GM11168 (cell line): Measurements from ENCODE around the gene TAS1R3.

Experiments used
- in situ Hi-C: fragments of 300-500 bp; cut with MboI; formaldehyde crosslinking; loops from one replicate; pipeline ENCODE4 v1.12.0; 2022; ENCODE audit warnings: low sequenced_read_pairs; ENCODE audit not compliant: unreplicated experiment

The TAS1R3 gene

DNA sequence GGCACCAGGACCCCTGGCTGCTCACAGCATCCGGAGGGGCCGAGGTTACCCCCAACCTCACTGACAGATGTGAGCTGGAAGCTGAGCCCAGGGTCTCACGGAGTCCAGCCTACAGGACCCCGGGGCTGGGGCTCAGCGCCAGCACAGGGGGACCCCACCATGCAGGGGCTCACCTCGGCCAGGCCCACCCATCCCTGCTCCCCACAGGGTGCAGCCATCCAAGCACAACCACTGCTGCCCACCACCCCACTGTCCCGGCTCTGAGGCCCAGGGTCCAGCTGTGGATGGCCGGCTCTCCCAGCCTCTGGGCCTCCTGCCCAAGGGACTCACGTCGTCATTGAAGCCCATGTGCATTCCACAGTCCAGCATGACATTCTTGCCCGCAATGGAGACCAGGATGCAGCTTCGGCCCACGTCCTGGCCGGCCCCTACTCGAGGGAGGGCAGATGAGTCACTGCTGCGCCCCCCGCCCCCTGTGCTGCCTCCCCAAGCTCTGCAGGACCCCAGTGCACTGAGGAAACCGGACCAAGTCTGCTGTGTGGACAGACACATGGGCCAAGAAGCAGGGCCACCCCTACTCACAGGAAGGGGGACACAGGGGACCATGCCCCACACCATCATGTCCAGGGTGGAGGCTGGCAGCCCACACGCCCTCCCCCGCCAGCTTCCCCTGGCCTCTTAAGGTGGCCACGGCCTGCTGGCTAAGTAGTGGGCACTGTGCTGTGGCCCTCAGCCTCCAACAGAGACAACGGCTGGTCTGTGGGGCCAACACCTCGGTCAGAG lies 10.2 kb upstream of the TAS1R3 start:
- in situ Hi-C loops, result no loop called here

DNA sequence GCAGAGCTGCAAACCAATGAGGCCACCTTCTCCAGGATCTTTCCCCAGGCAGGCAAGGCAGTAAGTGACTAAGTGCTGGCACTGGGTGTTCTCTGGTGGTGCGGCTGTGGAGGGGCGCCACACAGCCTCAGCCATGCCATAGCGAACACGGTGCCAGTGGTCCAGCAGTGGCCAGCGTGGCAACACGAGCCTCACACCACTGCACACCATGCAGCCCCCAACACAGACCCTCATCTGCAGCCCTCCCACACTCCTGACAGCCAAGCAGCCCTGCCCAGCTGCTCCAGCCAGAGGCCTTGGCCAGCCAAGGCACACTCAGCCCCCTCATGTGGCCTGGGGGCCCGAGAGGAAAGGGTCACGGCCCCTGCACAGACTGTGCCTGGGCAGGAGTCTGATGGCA lies 9.6 kb upstream of the TAS1R3 start:
- in situ Hi-C loops, result no loop called here

DNA sequence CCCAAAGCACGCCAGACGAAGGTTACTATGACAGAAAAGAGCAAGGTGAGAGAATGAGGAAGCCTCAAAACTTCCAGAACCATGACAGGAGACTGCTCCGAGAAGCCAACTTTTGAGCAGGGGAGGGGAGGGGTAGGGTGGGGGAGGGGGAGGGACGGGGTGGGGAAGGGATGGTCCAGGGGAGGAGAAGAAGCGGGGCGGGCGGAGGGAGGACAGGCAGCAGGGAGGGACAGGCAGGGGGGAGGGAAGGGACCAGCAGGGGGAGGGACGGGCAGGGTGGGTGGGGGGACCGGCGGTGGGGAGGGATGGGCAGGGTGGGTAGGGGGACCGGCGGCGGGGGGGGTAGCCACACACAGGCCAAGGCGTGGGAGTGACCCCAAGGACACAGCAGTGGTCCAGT lies 8.7 kb upstream of the TAS1R3 start:
- in situ Hi-C loops, result no loop called here

DNA sequence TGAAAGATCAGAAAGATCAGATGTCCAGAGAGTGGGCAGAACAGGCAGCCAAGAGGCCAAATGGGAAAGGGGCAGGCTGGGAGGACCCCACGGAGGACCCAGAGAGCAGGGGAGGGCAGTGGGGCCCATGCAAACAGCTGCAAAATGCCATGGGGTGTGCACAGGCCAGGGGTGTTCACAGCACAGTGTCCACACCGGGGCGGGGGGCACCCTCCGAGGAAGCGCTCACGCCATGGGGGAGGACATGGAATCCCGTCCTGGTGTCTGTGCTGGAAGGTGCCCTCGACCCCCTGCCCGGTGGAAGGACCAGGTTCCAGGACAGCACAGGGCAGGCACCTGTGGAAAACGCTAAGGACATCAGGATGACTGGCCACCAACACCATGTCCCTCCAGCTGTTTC lies 8.1 kb upstream of the TAS1R3 start:
- in situ Hi-C loops, result no loop called here

DNA sequence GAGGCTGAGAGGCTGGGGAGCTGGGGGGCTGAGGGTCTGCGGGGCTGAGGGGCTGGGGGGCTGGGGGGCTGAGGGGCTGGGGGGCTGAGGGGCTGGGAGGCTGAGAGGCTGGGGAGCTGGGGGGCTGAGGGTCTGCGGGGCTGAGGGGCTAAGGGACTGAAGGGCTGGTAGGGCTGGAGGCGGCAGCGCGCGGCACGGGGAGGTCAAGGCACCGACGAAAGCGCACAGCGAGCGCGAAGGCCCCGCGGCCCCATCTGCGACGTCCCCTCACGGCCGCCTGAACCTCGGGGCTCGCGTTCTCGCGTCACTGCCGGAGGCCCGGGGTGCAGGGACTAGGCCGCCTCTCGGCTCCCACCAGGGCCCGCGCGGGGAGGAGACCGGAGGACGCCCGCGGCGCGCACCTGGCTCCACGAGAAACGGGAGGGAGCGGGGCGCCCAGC lies 7.0 kb upstream of the TAS1R3 start:
- in situ Hi-C loops, result no loop called here

DNA sequence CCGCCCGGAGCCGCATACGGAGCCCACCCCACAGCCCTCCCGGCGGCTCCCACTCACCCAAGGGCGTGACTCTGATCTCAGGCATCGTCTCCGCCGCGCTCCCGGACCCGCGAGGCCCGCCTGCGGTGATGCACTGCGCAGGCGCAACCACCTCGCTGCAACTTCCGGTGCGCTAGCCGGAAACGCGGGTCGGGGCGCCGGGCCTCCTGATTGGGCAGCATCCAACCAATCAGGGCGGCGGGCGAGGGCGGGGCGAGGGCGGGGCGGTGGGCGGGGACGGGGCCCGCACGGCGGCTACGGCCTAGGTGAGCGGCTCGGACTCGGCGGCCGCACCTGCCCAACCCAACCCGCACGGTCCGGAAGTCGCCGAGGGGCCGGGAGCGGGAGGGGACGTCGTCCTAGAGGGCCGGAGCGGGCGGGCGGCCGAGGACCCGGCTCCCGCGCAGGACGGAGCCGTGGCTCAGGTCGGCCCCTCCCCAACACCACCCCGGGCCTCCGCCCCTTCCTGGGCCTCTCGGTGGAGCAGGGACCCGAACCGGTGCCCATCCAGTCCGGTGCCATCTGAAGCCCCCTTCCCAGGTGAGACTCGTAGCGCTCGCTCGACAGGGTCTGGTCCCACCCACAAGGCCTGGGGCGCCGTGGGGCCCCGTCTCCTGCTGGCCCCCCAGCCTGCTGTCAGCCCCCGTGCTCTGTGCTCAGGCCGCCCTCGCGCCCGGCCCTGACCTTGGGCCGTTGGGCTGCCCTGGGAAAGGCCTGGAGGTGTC lies 6.4 kb upstream of the TAS1R3 start, which contains the start of the genes CPTP and INTS11:
CPTP (plus strand) TSS at position 279 of the 764 bp plus-strand sequence. CDS start 2,109 bp downstream, outside the sequence.
INTS11 (minus strand) TSS at position 137 of the 764 bp plus-strand sequence; CDS start at position 85, 52 bp downstream.
- in situ Hi-C loops, result no loop called here

DNA sequence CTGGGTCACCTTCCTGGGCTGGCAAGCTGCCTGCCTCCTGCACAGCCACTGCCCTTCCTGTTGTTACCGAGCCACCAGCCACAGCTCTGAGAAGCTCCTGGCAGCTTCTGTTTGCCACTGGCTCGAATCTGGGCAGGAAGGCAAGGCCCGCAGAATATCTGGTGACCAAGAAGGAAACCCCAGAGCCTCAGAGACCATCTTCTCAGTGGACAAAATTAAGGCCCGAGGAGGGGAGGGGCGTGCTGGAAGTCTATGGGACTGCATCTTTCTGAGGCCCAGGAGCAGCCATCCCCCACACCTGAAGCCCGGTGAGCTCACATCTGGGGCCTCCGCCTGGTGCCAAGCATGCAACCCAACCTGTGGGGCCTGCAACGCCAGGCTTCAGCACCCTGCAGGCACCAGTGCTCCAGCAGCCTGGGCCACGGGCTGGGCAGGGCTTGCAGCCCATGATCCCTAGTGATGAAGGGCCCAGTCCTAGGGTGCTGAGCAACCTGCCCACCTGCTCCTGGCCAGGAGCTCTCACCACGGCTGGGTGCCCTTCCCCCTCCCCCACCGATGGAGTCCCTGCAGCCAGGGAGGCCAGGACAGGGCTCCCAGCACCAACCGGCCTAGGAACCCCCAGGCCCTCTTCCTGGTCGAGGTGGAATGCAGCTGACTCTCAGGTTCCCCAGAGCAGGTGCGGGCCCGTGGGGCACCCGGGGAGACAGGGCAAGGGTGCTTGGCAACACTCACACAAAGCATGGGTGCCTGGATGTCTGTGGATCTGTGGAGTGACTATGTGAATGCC lies 5.6 kb upstream of the TAS1R3 start:
- in situ Hi-C loops, result no loop called here

DNA sequence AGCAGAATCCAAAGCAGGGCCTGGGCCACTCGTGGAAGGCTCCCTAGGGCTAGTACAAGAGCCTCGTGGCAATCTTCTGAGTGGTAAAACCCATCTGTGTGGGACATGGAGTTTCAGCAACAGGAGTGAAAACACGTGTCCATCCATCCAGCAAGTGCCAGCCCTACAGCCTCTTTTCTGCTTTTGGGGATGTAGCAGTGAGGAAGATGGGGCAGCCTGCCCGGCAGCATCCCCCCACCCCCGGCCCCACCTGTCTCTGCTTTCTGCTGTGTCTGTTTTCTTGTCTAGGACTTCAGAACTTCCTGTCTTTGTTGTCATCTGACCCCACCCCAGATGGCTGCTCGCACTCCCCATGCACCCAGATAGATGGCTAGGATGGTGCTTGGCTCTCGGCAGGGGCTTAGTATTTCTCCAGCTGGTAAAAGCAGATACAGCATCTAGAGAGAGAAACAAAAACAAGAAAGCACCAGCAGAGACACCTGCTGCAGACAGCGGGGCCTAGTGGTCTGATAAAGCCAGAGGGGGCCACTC lies 4.9 kb upstream of the TAS1R3 start:
- in situ Hi-C loops, result no loop called here

DNA sequence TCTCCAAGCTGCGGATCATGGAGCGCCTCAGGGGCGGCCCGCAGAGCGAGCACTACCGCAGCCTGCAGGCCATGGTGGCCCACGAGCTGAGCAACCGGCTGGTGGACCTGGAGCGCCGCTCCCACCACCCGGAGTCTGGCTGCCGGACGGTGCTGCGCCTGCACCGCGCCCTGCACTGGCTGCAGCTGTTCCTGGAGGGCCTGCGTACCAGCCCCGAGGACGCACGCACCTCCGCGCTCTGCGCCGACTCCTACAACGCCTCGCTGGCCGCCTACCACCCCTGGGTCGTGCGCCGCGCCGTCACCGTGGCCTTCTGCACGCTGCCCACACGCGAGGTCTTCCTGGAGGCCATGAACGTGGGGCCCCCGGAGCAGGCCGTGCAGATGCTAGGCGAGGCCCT lies 3.8 kb upstream of the TAS1R3 start:
- in situ Hi-C loops, result no loop called here

DNA sequence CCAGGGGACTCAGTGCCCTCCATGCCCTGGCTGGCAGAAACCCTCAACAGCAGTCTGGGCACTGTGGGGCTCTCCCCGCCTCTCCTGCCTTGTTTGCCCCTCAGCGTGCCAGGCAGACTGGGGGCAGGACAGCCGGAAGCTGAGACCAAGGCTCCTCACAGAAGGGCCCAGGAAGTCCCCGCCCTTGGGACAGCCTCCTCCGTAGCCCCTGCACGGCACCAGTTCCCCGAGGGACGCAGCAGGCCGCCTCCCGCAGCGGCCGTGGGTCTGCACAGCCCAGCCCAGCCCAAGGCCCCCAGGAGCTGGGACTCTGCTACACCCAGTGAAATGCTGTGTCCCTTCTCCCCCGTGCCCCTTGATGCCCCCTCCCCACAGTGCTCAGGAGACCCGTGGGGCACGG lies 2.8 kb upstream of the TAS1R3 start:
- in situ Hi-C loops, result no loop called here

DNA sequence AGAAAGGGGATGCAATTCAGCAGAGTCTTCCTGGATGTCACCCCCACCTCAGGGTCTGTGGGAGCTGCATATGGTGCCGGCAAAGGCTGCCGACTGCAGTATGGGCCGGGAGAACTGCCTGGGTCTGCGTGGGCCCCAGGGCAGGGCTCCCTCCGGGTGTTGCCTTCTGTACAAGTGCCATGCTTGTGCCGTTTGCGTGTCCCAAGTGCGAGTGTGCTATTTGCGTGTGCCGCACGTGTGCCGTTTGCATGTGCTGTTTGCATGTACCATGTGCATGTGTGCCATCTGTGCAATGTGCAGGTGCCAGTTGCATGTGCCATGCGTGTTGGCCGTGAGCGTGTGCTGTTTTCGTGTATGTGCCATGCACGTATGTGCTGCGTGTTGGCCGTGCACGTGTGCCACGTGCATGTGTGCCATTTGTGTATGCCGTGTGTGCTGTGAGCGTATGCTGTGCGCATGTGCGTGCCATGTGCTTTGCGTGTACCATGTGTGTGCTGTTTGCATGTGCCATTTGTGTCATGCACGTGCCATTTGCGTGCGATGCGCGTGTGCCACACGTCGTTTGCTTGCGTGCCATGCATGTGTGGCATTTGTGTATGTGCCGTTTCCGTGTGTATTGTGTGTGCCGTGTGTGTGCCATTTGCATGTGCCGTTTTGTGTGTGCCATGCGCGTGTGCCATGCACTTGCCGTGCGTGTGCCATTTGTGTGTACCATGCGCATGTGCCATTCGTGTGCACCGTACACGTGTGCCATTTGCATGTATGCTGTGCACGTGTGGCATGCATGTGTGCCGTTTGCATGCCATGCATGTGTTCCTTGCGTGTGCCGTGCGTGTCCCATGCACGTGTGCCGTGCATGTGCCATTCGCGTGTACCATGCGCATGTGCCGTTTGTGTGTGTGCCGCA lies 1.5 kb upstream of the TAS1R3 start:
- in situ Hi-C loops, result no loop called here

DNA sequence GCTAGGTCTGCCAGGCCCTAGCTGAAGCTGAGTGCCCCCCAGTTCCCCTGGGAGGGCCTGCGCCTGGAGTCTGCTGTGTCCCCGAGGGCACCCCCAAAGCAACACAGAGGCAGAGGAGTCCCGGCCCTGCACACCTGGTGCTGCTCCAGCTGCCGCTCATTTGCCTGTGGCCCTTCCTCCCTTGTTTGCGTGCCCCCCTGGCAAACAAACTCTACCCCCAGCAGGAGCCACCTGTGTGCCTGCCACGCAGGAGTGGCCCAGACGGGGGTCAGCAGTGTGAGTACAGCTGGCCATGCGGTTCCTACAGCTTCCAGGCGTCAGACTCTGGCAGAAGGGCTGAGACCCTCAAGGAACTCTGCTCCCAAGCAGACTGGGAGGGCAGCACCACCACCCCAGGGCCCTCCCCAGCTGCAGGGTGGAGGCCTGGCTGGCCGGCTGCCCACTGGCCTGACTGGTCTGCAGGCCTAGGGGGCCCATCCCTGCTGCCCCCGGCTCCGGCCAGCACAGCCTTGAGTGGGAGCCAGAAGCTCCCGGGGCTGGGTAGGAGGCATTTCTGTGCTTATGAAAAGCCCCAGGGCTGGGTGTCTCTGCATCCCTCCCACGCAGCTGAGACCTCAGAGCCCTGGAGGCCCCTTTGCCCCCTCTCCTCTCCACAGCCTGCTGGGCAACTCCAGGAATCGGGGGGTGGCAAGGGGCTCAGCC lies 563 bp upstream of the TAS1R3 start:
- in situ Hi-C loops, result no loop called here

DNA sequence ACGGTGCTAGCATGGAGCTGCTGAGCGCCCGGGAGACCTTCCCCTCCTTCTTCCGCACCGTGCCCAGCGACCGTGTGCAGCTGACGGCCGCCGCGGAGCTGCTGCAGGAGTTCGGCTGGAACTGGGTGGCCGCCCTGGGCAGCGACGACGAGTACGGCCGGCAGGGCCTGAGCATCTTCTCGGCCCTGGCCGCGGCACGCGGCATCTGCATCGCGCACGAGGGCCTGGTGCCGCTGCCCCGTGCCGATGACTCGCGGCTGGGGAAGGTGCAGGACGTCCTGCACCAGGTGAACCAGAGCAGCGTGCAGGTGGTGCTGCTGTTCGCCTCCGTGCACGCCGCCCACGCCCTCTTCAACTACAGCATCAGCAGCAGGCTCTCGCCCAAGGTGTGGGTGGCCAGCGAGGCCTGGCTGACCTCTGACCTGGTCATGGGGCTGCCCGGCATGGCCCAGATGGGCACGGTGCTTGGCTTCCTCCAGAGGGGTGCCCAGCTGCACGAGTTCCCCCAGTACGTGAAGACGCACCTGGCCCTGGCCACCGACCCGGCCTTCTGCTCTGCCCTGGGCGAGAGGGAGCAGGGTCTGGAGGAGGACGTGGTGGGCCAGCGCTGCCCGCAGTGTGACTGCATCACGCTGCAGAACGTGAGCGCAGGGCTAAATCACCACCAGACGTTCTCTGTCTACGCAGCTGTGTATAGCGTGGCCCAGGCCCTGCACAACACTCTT lies 1.1 kb downstream of the TAS1R3 start:
- in situ Hi-C loops, result no loop called here

DNA sequence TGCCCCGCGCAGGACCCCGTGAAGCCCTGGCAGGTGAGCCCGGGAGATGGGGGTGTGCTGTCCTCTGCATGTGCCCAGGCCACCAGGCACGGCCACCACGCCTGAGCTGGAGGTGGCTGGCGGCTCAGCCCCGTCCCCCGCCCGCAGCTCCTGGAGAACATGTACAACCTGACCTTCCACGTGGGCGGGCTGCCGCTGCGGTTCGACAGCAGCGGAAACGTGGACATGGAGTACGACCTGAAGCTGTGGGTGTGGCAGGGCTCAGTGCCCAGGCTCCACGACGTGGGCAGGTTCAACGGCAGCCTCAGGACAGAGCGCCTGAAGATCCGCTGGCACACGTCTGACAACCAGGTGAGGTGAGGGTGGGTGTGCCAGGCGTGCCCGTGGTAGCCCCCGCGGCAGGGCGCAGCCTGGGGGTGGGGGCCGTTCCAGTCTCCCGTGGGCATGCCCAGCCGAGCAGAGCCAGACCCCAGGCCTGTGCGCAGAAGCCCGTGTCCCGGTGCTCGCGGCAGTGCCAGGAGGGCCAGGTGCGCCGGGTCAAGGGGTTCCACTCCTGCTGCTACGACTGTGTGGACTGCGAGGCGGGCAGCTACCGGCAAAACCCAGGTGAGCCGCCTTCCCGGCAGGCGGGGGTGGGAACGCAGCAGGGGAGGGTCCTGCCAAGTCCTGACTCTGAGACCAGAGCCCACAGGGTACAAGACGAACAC lies 1.8 kb downstream of the TAS1R3 start:
- in situ Hi-C loops, result no loop called here

DNA sequence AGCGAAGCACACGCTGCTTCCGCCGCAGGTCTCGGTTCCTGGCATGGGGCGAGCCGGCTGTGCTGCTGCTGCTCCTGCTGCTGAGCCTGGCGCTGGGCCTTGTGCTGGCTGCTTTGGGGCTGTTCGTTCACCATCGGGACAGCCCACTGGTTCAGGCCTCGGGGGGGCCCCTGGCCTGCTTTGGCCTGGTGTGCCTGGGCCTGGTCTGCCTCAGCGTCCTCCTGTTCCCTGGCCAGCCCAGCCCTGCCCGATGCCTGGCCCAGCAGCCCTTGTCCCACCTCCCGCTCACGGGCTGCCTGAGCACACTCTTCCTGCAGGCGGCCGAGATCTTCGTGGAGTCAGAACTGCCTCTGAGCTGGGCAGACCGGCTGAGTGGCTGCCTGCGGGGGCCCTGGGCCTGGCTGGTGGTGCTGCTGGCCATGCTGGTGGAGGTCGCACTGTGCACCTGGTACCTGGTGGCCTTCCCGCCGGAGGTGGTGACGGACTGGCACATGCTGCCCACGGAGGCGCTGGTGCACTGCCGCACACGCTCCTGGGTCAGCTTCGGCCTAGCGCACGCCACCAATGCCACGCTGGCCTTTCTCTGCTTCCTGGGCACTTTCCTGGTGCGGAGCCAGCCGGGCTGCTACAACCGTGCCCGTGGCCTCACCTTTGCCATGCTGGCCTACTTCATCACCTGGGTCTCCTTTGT lies 2.6 kb downstream of the TAS1R3 start:
- in situ Hi-C loops, result no loop called here

DNA sequence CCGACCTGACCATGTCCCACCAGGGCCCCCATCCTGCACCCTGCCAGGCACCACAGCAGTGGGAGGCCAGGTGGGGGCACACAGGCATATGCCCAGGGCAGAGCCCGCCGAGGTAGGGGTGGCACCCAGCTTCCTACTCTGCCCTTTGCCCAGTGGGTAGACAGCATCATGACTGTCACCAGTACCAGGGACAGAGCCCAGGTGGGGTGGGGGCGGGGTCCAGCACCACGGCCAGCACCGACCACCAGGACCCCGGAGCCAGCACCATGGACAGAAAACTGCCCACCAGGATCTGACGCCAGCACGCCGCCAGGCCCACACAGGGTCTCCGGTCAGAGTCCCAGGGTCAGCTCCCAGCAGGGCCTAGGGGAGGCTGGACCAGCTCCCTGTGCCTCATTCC lies 3.8 kb downstream of the TAS1R3 start:
- in situ Hi-C loops, result no loop called here

DNA sequence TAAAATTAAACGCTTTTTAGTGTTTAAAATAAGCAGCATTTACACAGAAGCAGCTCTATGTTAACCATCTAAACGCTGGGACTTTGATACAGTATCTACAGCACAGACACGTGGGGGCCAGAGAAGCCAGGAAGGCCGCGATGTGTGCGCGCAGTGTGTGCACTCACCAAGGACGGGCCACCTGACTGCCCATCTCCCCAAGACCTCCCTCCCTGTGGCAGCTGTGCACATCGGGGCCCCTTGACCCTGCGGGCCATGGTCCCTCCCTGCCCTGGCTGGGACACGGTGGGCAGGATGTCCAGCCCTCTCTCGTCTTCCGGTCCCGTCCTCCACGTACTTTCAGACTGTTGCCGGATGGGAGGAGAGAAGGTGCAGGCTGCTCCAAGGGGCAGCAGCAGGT lies 4.2 kb downstream of the TAS1R3 start:
- in situ Hi-C loops, result no loop called here
